ENCODE data around the gene LCMT1.
A peak's percentile ranks its signal among the peaks of the same experiment; 100 is the strongest.
"Not testable (repeated sequence)": the region's sequence is repeated elsewhere in the genome, so short reads cannot be mapped to it uniquely, and the experiment has no call there.

Gene LCMT1

GRCh38 chr16:25095636-25096035, 15.9 kb upstream of the LCMT1 start:
- no peak for DNase-seq (ENCODE audit: low read depth)

- peak; percentile 43 for DNase-seq (ENCODE audit: low read depth)
Measured at GRCh38 chr16:25097276-25097975, 14.1 kb upstream of the LCMT1 start.

- no peak for DNase-seq (ENCODE audit: low read depth)
Measured at GRCh38 chr16:25100511-25100910, 11.0 kb upstream of the LCMT1 start.

GRCh38 chr16:25106567-25107465, 4.7 kb upstream of the LCMT1 start:
- peak; percentile 85 for DNase-seq (ENCODE audit: low read depth)

GRCh38 chr16:25107466-25107792, 4.1 kb upstream of the LCMT1 start:
- no peak for DNase-seq (ENCODE audit: low read depth)

GRCh38 chr16:25108054-25108453, 3.5 kb upstream of the LCMT1 start:
- no peak for DNase-seq (ENCODE audit: low read depth)

DNA sequence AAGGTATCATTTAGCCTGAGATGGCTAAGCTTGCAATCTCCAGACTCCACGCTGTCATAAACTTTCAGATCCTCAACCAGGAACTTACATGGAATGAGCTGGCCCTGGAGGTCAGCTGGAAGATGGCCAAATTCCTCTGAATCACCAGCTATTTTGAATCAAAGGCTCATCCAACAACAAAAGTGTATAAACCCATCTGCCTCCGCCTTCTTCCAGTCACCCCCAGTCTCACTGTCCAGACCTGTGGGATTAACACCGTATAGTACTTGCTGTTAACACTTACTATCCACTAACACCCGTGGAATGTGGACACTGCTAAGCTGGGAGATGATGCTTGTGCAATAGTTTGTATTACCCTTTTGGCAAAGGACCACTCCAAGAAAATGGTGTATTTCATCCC, 1.9 kb upstream of the LCMT1 start:
- DNase-seq (ENCODE audit: low read depth) = peak; percentile 88

GRCh38 chr16:25110387-25110947, 1.1 kb upstream of the LCMT1 start:
- no peak for DNase-seq (ENCODE audit: low read depth)

DNA sequence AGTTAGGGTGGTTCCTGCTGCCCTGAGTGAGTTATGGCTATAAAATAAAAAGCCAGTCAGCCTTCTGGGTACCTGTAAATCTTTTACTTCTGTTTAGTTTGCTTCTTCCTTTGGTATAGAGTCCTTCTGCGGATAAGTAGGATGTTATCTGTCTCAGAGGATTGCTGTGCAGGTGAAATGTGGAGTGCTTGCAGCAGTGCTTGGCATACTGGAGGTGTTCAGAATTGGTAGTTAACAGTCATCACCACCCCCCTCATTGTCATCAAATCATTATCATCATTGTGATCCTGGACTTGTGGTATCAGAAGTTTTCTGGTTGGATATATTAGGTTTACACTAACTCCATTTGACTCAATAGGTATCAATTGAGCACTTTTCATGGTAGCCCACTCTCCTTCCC, 2.6 kb downstream of the LCMT1 start:
- no peak for DNase-seq (ENCODE audit: low read depth)

DNA sequence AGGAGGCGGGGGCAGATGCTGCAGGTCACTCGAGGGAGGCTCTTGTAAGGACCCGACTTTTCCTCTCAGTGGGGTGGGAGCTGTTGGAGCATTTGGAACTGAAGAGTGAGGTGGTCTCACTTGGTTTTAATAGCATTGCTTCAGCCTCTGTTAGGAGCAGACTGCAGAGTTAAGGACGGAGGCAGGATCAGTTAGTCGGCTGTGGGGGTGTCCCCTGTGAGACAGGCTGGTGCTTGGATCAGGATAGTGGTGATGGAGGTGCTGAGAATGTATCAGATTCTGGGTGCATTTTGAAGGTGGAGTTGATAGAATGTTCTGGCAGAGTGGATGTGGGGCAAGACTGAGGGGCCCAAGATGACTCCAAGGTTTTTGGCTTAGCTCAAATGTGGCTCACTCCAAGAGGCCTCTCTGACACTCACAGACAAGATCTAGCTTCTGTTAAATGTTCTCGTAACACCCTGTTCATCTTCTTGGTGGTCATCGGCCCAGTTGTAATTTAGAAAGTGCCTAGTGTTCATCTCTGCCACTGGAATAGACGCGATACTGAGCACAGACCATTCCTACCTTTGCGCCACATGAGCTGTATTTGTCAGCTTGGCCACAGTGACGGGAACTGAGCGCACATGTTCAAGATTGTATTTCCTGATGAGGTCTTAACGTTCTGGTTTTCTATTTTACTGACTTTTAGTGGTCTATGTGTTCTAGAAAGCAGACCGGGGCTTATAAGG, 7.5 kb downstream of the LCMT1 start:
- no peak for DNase-seq (ENCODE audit: low read depth)

GRCh38 chr16:25121824-25122600, 10.5 kb downstream of the LCMT1 start:
- no peak for DNase-seq (ENCODE audit: low read depth)

- no peak for DNase-seq (ENCODE audit: low read depth)
Measured at GRCh38 chr16:25124503-25124902, 13.0 kb downstream of the LCMT1 start.

- not testable (repeated sequence) for DNase-seq (ENCODE audit: low read depth)
Measured at GRCh38 chr16:25126086-25126666, 14.6 kb downstream of the LCMT1 start.

DNA sequence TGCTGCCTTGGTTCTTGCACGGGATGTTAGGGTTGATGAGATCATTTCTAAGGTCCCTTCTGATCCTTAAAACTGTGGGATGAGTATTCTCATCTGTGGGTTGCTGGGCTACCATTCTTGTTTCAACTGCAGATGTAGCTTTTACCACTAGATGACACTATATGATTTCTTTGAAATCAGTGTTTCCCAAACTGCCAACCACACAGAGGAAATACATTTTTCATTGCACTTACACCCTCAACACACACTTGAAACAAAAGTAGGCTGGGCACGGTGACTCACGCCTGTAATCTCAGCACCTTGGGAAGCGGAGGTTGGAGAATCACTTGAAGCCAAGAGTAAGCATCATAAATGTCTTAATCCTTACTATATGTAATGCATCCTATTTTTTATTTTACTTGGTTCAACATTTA, 15.3 kb downstream of the LCMT1 start:
- DNase-seq (ENCODE audit: low read depth) = peak; percentile 65

DNA sequence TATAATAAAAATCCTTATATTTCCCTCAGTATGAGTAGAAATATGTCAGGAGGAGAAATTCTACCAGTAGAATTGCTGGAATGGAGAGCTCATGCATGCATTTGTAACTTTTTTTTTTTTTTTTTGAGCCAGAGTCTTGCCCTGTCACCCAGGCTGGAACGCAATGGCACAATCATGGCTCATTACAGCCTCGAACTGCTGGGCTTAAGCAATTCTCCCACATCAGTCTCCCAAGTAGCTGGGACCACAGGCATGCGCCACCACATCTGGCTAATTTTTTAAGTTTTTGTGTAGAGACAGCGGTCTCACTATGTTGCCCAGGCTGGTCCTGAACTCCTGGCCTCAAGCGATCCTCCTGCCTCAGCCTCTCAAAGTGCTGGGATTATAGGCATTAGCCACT, 21.2 kb downstream of the LCMT1 start:
- not testable (repeated sequence) for DNase-seq (ENCODE audit: low read depth)

DNA sequence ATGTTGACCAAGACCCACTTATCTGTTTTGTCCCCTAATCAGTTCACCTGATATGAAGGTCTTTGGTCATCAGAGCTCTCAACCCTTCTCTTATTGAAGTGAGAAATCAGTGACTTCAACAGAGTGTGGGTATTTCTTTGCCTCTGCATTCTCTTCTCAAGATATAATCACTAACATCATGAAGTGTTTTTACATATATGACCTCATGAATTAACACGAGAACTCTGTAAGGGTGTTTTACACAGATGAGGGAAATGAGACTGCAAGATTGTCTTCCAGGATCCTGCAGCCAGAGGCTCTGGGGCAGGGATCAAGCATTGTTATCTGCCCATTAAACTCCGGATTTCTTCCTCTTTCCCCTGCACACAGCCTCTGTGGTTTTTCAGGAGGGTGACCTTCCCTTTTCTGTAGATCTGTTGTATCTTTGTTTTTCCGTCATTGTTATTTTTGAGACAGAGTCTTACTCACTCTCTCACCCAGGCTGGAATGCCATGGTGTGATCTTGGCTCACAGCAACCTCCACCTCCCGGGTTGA, 22.7 kb downstream of the LCMT1 start:
- no peak for DNase-seq (ENCODE audit: low read depth)

DNA sequence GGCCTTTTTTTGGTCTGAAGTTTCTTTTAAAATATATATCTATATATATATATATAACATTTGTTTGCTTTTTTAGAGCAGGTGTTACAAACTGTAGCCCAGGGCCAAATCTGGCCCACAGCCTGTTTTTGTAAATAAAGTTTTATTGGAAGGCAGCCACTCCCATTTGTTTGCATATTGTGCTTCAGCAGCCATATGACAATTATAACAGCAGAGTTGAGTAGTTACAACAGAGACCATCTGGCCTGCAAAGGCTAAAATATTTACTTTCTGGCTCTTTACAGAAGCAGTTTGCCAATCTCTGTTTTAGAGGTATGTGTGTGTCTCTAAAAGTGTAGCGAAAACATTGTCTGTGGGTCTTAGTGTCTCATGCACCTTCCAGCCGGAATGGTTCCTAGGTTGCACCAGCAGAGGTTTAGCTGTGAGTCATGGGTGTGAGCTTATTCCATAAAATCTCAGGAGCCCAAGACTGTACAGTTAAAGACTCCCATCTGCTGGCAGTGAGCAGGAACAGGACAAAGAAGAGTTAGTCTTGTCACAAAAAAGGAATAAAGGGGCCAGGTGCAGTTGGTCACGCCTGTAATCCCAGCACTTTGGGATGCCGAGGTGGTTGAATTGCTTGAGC, 23.8 kb downstream of the LCMT1 start:
- peak; percentile 32 for DNase-seq (ENCODE audit: low read depth)

- DNase-seq (ENCODE audit: low read depth) = no peak
Measured at GRCh38 chr16:25138130-25138529, 26.6 kb downstream of the LCMT1 start.

DNA sequence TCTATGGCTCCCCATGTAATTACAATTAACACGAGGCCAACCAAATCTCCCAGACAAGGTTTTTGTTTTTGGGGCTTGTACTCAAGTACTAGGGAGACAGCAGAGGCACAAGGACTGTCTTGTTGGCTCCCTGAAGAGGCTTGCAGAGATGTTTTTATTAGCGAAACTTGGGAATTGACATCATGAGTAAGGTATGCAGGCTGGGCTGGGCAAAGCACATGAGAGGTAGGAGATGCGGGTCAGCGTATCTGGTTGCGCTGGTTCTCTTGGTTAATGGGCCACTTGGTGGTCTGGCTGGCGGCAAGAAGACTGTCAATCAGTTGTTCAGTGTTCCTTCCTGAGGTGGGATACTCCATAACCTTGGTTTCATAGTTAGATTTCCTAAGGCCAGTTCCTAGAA, 28.9 kb downstream of the LCMT1 start:
- DNase-seq (ENCODE audit: low read depth) = no peak

DNA sequence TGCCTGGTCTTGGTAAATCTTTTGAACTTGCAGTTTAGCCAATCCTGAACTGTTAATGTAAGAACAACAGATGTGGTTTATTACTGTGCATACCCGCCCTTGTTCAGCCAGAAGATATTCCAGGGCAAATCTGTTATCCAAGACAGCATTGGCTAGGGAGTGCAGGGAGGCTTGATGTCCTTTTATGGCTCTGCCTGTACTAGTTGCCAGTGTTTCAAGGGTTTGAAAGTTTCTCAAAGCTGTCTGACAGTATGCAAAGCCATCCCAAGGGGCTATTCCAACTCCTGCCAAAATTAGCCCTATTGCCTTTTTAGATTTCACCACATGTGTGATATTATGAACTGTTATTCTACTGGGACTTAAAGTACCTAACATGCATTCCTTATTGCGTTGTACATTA, 30.1 kb downstream of the LCMT1 start:
- DNase-seq (ENCODE audit: low read depth) = peak; percentile 66

- DNase-seq (ENCODE audit: low read depth) = no peak
Measured at GRCh38 chr16:25143928-25144327, 32.4 kb downstream of the LCMT1 start.

Data from fibroblast of gingiva (primary cell).